Inferior parietal cortex (tissue), 1 donor: ENCODE data around the gene USP7.
"Not testable (repeated sequence)": the region's sequence is repeated elsewhere in the genome, so short reads cannot be mapped to it uniquely, and the experiment has no call there.

Experiments used
- DNase-seq: peaks from one replicate; pipeline ENCODE4 v3.0.0-alpha.2; 2016; ENCODE audit errors: extremely low spot score

The USP7 gene

GRCh38 chr16:8843296-8843695, 120.4 kb downstream of the USP7 start:
- not testable (repeated sequence) for DNase-seq
